Measurements from ENCODE around the gene STK32B. TPM values are rescaled to one million over a fixed set of nuclear protein-coding genes. Genes with fewer than 3 reads are reported as not detected.

STK32B gene
- total and polyA plus RNA-seq, 2 experiments from 2014 or later: 0.71 to 2.3 TPM

DNA sequence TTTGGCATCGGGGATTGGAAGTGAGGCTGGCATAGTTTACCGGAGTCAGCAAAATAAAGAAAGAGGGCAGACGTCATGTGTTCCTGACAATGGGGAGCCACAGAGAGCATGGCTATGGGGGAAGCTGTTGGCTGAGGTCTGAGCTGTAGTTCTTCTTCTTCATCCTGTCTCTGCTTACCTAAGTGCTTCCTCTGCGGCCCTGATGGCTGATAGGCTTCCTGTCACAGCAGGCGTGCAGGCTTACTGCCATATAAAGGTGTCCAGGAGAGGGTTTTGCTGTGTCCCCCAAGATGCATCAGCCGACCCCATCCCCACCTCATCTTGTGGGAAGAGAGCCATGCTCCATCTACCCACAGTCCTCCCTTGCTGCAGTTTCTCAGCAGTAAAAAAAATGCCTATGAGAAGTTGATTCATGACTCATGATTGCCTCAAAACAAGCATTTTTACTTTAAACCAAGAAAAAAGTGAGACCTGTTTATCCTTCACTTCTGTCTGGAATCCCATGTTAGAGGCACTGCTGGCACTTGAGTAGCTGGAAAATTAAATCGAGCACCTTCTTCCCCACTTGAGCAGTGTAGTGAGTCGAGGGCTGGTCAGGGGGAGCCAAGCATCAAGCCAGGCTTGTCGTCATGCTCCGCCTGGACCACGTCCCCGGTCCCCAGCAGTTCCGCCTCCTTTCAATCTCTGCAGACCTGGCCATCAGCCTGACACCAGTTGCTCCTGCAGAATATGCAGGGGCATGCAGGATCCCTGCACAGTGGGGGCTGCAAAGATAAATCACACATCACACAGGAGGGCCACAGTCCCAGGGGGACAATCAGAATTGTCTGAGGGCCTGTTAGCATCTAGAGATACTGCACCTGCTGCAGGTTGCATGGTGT, 419.3 kb downstream of the STK32B start (continued):
- TF ChIP-seq, protein P1, sequence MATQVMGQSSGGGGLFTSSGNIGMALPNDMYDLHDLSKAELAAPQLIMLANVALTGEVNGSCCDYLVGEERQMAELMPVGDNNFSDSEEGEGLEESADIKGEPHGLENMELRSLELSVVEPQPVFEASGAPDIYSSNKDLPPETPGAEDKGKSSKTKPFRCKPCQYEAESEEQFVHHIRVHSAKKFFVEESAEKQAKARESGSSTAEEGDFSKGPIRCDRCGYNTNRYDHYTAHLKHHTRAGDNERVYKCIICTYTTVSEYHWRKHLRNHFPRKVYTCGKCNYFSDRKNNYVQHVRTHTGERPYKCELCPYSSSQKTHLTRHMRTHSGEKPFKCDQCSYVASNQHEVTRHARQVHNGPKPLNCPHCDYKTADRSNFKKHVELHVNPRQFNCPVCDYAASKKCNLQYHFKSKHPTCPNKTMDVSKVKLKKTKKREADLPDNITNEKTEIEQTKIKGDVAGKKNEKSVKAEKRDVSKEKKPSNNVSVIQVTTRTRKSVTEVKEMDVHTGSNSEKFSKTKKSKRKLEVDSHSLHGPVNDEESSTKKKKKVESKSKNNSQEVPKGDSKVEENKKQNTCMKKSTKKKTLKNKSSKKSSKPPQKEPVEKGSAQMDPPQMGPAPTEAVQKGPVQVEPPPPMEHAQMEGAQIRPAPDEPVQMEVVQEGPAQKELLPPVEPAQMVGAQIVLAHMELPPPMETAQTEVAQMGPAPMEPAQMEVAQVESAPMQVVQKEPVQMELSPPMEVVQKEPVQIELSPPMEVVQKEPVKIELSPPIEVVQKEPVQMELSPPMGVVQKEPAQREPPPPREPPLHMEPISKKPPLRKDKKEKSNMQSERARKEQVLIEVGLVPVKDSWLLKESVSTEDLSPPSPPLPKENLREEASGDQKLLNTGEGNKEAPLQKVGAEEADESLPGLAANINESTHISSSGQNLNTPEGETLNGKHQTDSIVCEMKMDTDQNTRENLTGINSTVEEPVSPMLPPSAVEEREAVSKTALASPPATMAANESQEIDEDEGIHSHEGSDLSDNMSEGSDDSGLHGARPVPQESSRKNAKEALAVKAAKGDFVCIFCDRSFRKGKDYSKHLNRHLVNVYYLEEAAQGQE (IDR thresholded peaks at IDR 0.05; ENCODE audit: unreplicated experiment): no peak
- TF ChIP-seq, protein P2, sequence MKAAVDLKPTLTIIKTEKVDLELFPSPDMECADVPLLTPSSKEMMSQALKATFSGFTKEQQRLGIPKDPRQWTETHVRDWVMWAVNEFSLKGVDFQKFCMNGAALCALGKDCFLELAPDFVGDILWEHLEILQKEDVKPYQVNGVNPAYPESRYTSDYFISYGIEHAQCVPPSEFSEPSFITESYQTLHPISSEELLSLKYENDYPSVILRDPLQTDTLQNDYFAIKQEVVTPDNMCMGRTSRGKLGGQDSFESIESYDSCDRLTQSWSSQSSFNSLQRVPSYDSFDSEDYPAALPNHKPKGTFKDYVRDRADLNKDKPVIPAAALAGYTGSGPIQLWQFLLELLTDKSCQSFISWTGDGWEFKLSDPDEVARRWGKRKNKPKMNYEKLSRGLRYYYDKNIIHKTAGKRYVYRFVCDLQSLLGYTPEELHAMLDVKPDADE (IDR thresholded peaks at IDR 0.05): no peak
- no peak for TF ChIP-seq CREB1 (CRISPR knock-in tag; IDR thresholded peaks at IDR 0.05; ENCODE audit: low read depth)
- TF ChIP-seq ZNF331 (CRISPR knock-in tag; IDR thresholded peaks at IDR 0.05; ENCODE audit: low read depth): no peak
- TF ChIP-seq ZNF114 (CRISPR knock-in tag; IDR thresholded peaks at IDR 0.05): no peak
- TF ChIP-seq, protein P3, sequence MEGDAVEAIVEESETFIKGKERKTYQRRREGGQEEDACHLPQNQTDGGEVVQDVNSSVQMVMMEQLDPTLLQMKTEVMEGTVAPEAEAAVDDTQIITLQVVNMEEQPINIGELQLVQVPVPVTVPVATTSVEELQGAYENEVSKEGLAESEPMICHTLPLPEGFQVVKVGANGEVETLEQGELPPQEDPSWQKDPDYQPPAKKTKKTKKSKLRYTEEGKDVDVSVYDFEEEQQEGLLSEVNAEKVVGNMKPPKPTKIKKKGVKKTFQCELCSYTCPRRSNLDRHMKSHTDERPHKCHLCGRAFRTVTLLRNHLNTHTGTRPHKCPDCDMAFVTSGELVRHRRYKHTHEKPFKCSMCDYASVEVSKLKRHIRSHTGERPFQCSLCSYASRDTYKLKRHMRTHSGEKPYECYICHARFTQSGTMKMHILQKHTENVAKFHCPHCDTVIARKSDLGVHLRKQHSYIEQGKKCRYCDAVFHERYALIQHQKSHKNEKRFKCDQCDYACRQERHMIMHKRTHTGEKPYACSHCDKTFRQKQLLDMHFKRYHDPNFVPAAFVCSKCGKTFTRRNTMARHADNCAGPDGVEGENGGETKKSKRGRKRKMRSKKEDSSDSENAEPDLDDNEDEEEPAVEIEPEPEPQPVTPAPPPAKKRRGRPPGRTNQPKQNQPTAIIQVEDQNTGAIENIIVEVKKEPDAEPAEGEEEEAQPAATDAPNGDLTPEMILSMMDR (conservative IDR thresholded peaks at IDR 0.05; ENCODE audit: low read depth in 2 of 2): no peak
- TF ChIP-seq STAT1 (IDR thresholded peaks at IDR 0.05; ENCODE audit: unreplicated experiment): no peak
- TF ChIP-seq EZH2phosphoT487 (IDR thresholded peaks at IDR 0.05; ENCODE audit: unreplicated experiment): no peak

GRCh38 chr4:5471206-5471605, 419.9 kb downstream of the STK32B start:
- H3K4me3 Mint-ChIP-seq: no peak overlapping the region
- no peaks in the 10 kb centered on the region for H3K9me3 Mint-ChIP-seq
- H3K4me1 Mint-ChIP-seq: peaks cover 2% of the 10 kb centered on the region; the same call in 2 of the 3 replicates
- H3K27me3 Mint-ChIP-seq (ENCODE audit: insufficient read depth, low read depth, poor library complexity): peaks cover 1% of the 10 kb centered on the region
- Histone ChIP-seq H3K4me2 (no peak overlapping the region), H3K79me2 (replicated peaks; ENCODE audit: insufficient read depth) (no peaks in the 10 kb centered on the region), H4K20me1 (replicated peaks; ENCODE audit: insufficient read depth) (no peaks in the 10 kb centered on the region), H3K4me1 (ENCODE audit: insufficient read depth) (no peaks in the 10 kb centered on the region), H3K27ac (ENCODE audit: low read depth) (no peak overlapping the region), H3F3A (replicated peaks; ENCODE audit: low read depth) (no peaks in the 10 kb centered on the region), H2AFZ (no peak overlapping the region), H3K4me3 (no peak overlapping the region), H3K36me3 (ENCODE audit: insufficient read depth) (no peaks in the 10 kb centered on the region), H3K9me2 (ENCODE audit: insufficient read depth) (no peaks in the 10 kb centered on the region), H3K27me3 (ENCODE audit: insufficient read depth) (no peaks in the 10 kb centered on the region)
- no peaks in the 10 kb centered on the region for H3K36me3 Mint-ChIP-seq (ENCODE audit: low read depth)
- DNase-seq (ENCODE audit: low spot score) (no peak), ATAC-seq (no peak)
- no peak overlapping the region for H3K27ac Mint-ChIP-seq
- TF ChIP-seq ZNF331 (CRISPR knock-in tag; IDR thresholded peaks at IDR 0.05; ENCODE audit: low read depth) (no peak), JUNB (IDR thresholded peaks at IDR 0.05; ENCODE audit: unreplicated experiment) (no peak), EZH2phosphoT487 (IDR thresholded peaks at IDR 0.05; ENCODE audit: unreplicated experiment) (no peak)
- TF ChIP-seq, protein P1 (IDR thresholded peaks at IDR 0.05; ENCODE audit: unreplicated experiment): no peak
